Endothelial cell (in vitro differentiated cells): Measurements from ENCODE around the gene CCDC51. TPM values are rescaled to one million over a fixed set of nuclear protein-coding genes. Genes with fewer than 3 reads are reported as not detected.
"Not testable (repeated sequence)": the region's sequence is repeated elsewhere in the genome, so short reads cannot be mapped to it uniquely, and the experiment has no call there.

Experiments used
- DNase-seq: peaks from one replicate; pipeline ENCODE4 v3.0.0; 2021; ENCODE audit warnings: low spot score
- H3K27ac Mint-ChIP-seq: one replicate; pipeline ENCODE4 v1.8.0; 2021; ENCODE audit warnings: mixed read lengths, inconsistent platforms; ENCODE audit not compliant: unreplicated experiment
- H3K27me3 Mint-ChIP-seq: one replicate; pipeline ENCODE4 v1.8.0; 2021; ENCODE audit warnings: mild to moderate bottlenecking, moderate library complexity, mixed read lengths, inconsistent platforms; ENCODE audit not compliant: unreplicated experiment
- H3K36me3 Mint-ChIP-seq: one replicate; pipeline ENCODE4 v1.8.0; 2021; ENCODE audit warnings: mild to moderate bottlenecking, low read depth, mixed read lengths, inconsistent platforms; ENCODE audit not compliant: unreplicated experiment
- H3K4me1 Mint-ChIP-seq: one replicate; pipeline ENCODE4 v1.8.0; 2021; ENCODE audit warnings: mild to moderate bottlenecking, mixed read lengths, inconsistent platforms; ENCODE audit not compliant: unreplicated experiment
- H3K4me3 Mint-ChIP-seq: one replicate; pipeline ENCODE4 v1.8.0; 2021; ENCODE audit warnings: mild to moderate bottlenecking, mixed read lengths, inconsistent platforms; ENCODE audit not compliant: unreplicated experiment
- H3K9me3 Mint-ChIP-seq: one replicate; pipeline ENCODE4 v1.8.0; 2021; ENCODE audit warnings: mixed read lengths, inconsistent platforms; ENCODE audit not compliant: unreplicated experiment
- CTCF ChIP-seq: fragments of 200-600 bp; sonication (generic); IDR thresholded peaks from one replicate; pipeline ENCODE4 v1.5.0; 2021; ENCODE audit warnings: antibody characterized with exemption; ENCODE audit not compliant: unreplicated experiment
- total RNA-seq: library from RNA; stranded (reverse); fragmentation: NEBNext Ultra II Directional; extraction: Animal tissue kit (Norgen Biotek cat#: 25700); gene quantifications from one replicate; pipeline ENCODE4 v1.2.1, GENCODE V29; 2021; ENCODE audit not compliant: unreplicated experiment

CCDC51 gene
- total RNA-seq, 1 donor from 2014 or later, result 11.8 TPM

GRCh38 chr3:48465531-48466378, 25.8 kb upstream of the CCDC51 start:
- Mint-ChIP-seq H3K4me1 (peaks cover 27% of the 10 kb centered on the region), H3K27me3 (peaks cover 19% of the 10 kb centered on the region), H3K4me3 (peak overlapping the region; percentile 40), H3K9me3 (no peaks in the 10 kb centered on the region), H3K27ac (peak overlapping the region; percentile 98), H3K36me3 (peaks cover 30% of the 10 kb centered on the region)
- TF ChIP-seq CTCF, result peak; percentile 10
- DNase-seq, result peak; percentile 92

- no peak for TF ChIP-seq CTCF
- H3K9me3 Mint-ChIP-seq, result no peaks in the 10 kb centered on the region
Measured at GRCh38 chr3:48465237-48465530, 25.3 kb upstream of the CCDC51 start.

GRCh38 chr3:48464713-48465221, 24.8 kb upstream of the CCDC51 start:
- H3K27me3 Mint-ChIP-seq, result peaks cover 19% of the 10 kb centered on the region
- H3K36me3 Mint-ChIP-seq, result peaks cover 32% of the 10 kb centered on the region
- DNase-seq, result no peak
- peak overlapping the region; percentile 98 for H3K27ac Mint-ChIP-seq
- no peaks in the 10 kb centered on the region for H3K9me3 Mint-ChIP-seq
- no peak for TF ChIP-seq CTCF
- H3K4me3 Mint-ChIP-seq, result no peak overlapping the region
- H3K4me1 Mint-ChIP-seq, result peaks cover 25% of the 10 kb centered on the region

More at GRCh38 chr3:48465237-48465530, 25.3 kb upstream of the CCDC51 start:
- H3K27ac Mint-ChIP-seq, result peak overlapping the region; percentile 98
- no peak overlapping the region for H3K4me3 Mint-ChIP-seq
- H3K27me3 Mint-ChIP-seq, result peaks cover 19% of the 10 kb centered on the region
- DNase-seq, result no peak
- H3K4me1 Mint-ChIP-seq, result peaks cover 27% of the 10 kb centered on the region
- H3K36me3 Mint-ChIP-seq, result peaks cover 34% of the 10 kb centered on the region

GRCh38 chr3:48463703-48464102, 23.8 kb upstream of the CCDC51 start:
- TF ChIP-seq CTCF, result no peak
- DNase-seq, result no peak
- Mint-ChIP-seq H3K36me3 (peaks cover 21% of the 10 kb centered on the region), H3K9me3 (no peaks in the 10 kb centered on the region), H3K27me3 (peaks cover 17% of the 10 kb centered on the region), H3K4me3 (no peak overlapping the region), H3K27ac (peak overlapping the region; percentile 48), H3K4me1 (peaks cover 23% of the 10 kb centered on the region)

- H3K27me3 Mint-ChIP-seq, result peaks cover 15% of the 10 kb centered on the region
- DNase-seq, H3K27ac Mint-ChIP-seq, H3K9me3 Mint-ChIP-seq, H3K4me3 Mint-ChIP-seq: not testable (repeated sequence)
- peaks cover 13% of the 10 kb centered on the region for H3K4me1 Mint-ChIP-seq
- H3K36me3 Mint-ChIP-seq, result peaks cover 12% of the 10 kb centered on the region
Measured at GRCh38 chr3:48461767-48462166, 21.8 kb upstream of the CCDC51 start.
